GM19468 (cell line): ENCODE measurements around the gene PHTF2.

Experiments used
- ATAC-seq: cut with Tn5 transposase; IDR thresholded peaks from one replicate; pipeline ENCODE4 v1.9.1; 2021; ENCODE audit warnings: mild to moderate bottlenecking, moderate library complexity, moderate number of reproducible peaks; ENCODE audit not compliant: unreplicated experiment; ENCODE audit errors: extremely low read depth

The PHTF2 gene

GRCh38 chr7:77912293-77912692, 113.7 kb downstream of the PHTF2 start:
- ATAC-seq: no peak

GRCh38 chr7:77913977-77914607, 115.5 kb downstream of the PHTF2 start:
- no peak for ATAC-seq

GRCh38 chr7:77917500-77918262, 119.1 kb downstream of the PHTF2 start:
- ATAC-seq: no peak

GRCh38 chr7:77918676-77919075, 120.1 kb downstream of the PHTF2 start:
- no peak for ATAC-seq

- ATAC-seq: no peak
Observed at GRCh38 chr7:77923419-77923818, 124.8 kb downstream of the PHTF2 start.

- ATAC-seq: no peak
Observed at GRCh38 chr7:77930496-77930895, 131.9 kb downstream of the PHTF2 start.

- no peak for ATAC-seq
Observed at GRCh38 chr7:77931841-77932240, 133.3 kb downstream of the PHTF2 start.

- no peak for ATAC-seq
Observed at GRCh38 chr7:77933394-77933793, 134.8 kb downstream of the PHTF2 start.

- ATAC-seq: no peak
Observed at GRCh38 chr7:77935652-77936348, 137.2 kb downstream of the PHTF2 start.

GRCh38 chr7:77940647-77941046, 142.1 kb downstream of the PHTF2 start:
- no peak for ATAC-seq

- no peak for ATAC-seq
Observed at GRCh38 chr7:77942431-77942830, 143.9 kb downstream of the PHTF2 start.

GRCh38 chr7:77944183-77945182, 145.9 kb downstream of the PHTF2 start:
- ATAC-seq: no peak

- ATAC-seq: no peak
Observed at GRCh38 chr7:77950548-77950947, 152.0 kb downstream of the PHTF2 start.

- no peak for ATAC-seq
Observed at GRCh38 chr7:77954773-77955555, 156.4 kb downstream of the PHTF2 start.

GRCh38 chr7:77958436-77958835, 159.9 kb downstream of the PHTF2 start:
- no peak for ATAC-seq

GRCh38 chr7:77959080-77959479, 160.5 kb downstream of the PHTF2 start:
- no peak for ATAC-seq

GRCh38 chr7:77960336-77960735, 161.8 kb downstream of the PHTF2 start:
- ATAC-seq: no peak

GRCh38 chr7:77967429-77967828, 168.9 kb downstream of the PHTF2 start:
- ATAC-seq: no peak

GRCh38 chr7:77971726-77972125, 173.2 kb downstream of the PHTF2 start:
- ATAC-seq: no peak
